IMR-90 (cell line): ENCODE data around the gene NES. TPM values are rescaled to one million over a fixed set of nuclear protein-coding genes. Genes with fewer than 3 reads are reported as not detected.

ENCODE experiments used
- ATAC-seq: fragments of 200-7000 bp; cut with Tn5 transposase; 2 replicates; pipeline ENCODE4 v1.9.1; 2020; ENCODE audit warnings: low read depth, mild to moderate bottlenecking, moderate library complexity
- BruUV-seq: library from RNA; stranded (reverse); fragments of 400-500 nt; replicated peaks from 2 replicates; lab custom pipeline; 2021; lab: Mats Ljungman, UMichigan
- CTCF ChIA-PET: fragments of 300-600 bp; formaldehyde crosslinking; extraction: SDS; loops from one replicate; lab custom pipeline; 2021; ENCODE audit warnings: antibody characterized with exemption; lab: Yijun Ruan, JAX
- POLR2A ChIA-PET: fragments of 300-600 bp; sonication (Branson Sonifier 250); formaldehyde crosslinking; loops from one replicate; lab custom pipeline; 2022; ENCODE audit warnings: antibody characterized with exemption; ENCODE audit not compliant: unreplicated experiment; lab: Charles Lee
- DNase-seq: peaks from one replicate; pipeline ENCODE4 v3.0.0; 2013
- H2AFZ ChIP-seq: replicated peaks from 2 replicates; pipeline ENCODE3; 2013; ENCODE audit warnings: low read length, mild to moderate bottlenecking; ENCODE audit not compliant: poor library complexity
- H2AK5ac ChIP-seq: 2 replicates; pipeline ENCODE4 v1.6.1; 2013; ENCODE audit warnings: low read depth, low read length, inconsistent platforms
- H2AK9ac ChIP-seq: replicated peaks from 2 replicates; pipeline ENCODE3; 2013; ENCODE audit warnings: mild to moderate bottlenecking, low read depth, low read length, moderate library complexity; ENCODE audit not compliant: poor library complexity
- H2BK120ac ChIP-seq: 2 replicates; pipeline ENCODE4 v1.6.1; 2013; ENCODE audit warnings: low read depth, low read length, inconsistent platforms
- H2BK15ac ChIP-seq: 3 replicates; pipeline ENCODE4 v1.6.1; 2013; ENCODE audit warnings: low read depth, low read length, inconsistent platforms
- H2BK20ac ChIP-seq: 2 replicates; pipeline ENCODE4 v1.6.1; 2013; ENCODE audit warnings: low read depth, mild to moderate bottlenecking, inconsistent platforms, low read length, moderate library complexity
- H2BK5ac ChIP-seq: 2 replicates; pipeline ENCODE4 v1.6.1; 2013; ENCODE audit warnings: mild to moderate bottlenecking, low read depth, low read length, inconsistent platforms; ENCODE audit not compliant: poor library complexity, severe bottlenecking
- H3K14ac ChIP-seq: replicated peaks from 2 replicates; pipeline ENCODE4 v1.6.1; 2013; ENCODE audit warnings: low read depth, low read length, inconsistent platforms
- H3K18ac ChIP-seq: 2 replicates; pipeline ENCODE4 v1.6.1; 2013; ENCODE audit warnings: low read depth, low read length, control low read depth
- H3K23ac ChIP-seq: 2 replicates; pipeline ENCODE4 v1.6.1; 2013; ENCODE audit warnings: low read depth, low read length, inconsistent platforms
- H3K27ac ChIP-seq: 2 replicates; pipeline ENCODE4 v1.5.1; 2013; ENCODE audit warnings: mild to moderate bottlenecking, control low read depth, low read length; ENCODE audit not compliant: insufficient read depth
- H3K27me3 ChIP-seq: 2 replicates; pipeline ENCODE4 v1.6.1; 2013; ENCODE audit warnings: low read length; ENCODE audit not compliant: control insufficient read depth, insufficient read depth
- H3K36me3 ChIP-seq: 2 replicates; pipeline ENCODE4 v1.6.1; 2013; ENCODE audit warnings: low read length, mixed read lengths; ENCODE audit not compliant: control insufficient read depth, insufficient read depth
- H3K4ac ChIP-seq: 2 replicates; pipeline ENCODE4 v1.6.1; 2013; ENCODE audit warnings: low read depth, low read length, inconsistent platforms
- H3K4me1 ChIP-seq: 2 replicates; pipeline ENCODE4 v1.6.1; 2013; ENCODE audit warnings: low read length, mixed read lengths; ENCODE audit not compliant: control insufficient read depth, insufficient read depth
- H3K4me2 ChIP-seq: 2 replicates; pipeline ENCODE4 v1.6.1; 2013; ENCODE audit warnings: low read depth, mild to moderate bottlenecking, control low read depth, low read length, moderate library complexity
- H3K4me3 ChIP-seq: 2 replicates; pipeline ENCODE4 v1.5.1; 2013; ENCODE audit warnings: low read depth, mild to moderate bottlenecking, control low read depth, low read length, moderate library complexity; ENCODE audit not compliant: insufficient read depth
- H3K56ac ChIP-seq: 2 replicates; pipeline ENCODE4 v1.6.1; 2013; ENCODE audit warnings: low read length, inconsistent platforms; ENCODE audit not compliant: insufficient read depth; ENCODE audit errors: extremely low read depth
- H3K79me1 ChIP-seq, 2 experiments: 2 replicates each; pipeline ENCODE4 v1.6.1; 2013; ENCODE audit warnings: low read length in 2 of 2, inconsistent platforms in 1 of 2, low read depth in 1 of 2
- H3K9ac ChIP-seq: 2 replicates; pipeline ENCODE4 v1.6.1; 2013; ENCODE audit warnings: low read depth, low read length, control low read depth
- H3K9me1 ChIP-seq: 2 replicates; pipeline ENCODE4 v1.6.1; 2013; ENCODE audit warnings: low read length, inconsistent platforms; ENCODE audit not compliant: insufficient read depth
- H3K9me3 ChIP-seq: 2 replicates; pipeline ENCODE4 v1.6.1; 2013; ENCODE audit warnings: low read length; ENCODE audit not compliant: control insufficient read depth, insufficient read depth
- H4K20me1 ChIP-seq: 2 replicates; pipeline ENCODE4 v1.6.1; 2013; ENCODE audit warnings: low read length, inconsistent platforms; ENCODE audit not compliant: insufficient read depth
- H4K5ac ChIP-seq: 2 replicates; pipeline ENCODE4 v1.6.1; 2013; ENCODE audit warnings: mild to moderate bottlenecking, low read depth, low read length, control low read depth
- H4K8ac ChIP-seq, 2 experiments: 2 replicates each; pipeline ENCODE4 v1.6.1; 2013; ENCODE audit warnings: low read depth in 2 of 2, low read length in 2 of 2, control low read depth in 1 of 2, inconsistent platforms in 1 of 2
- H4K91ac ChIP-seq: 2 replicates; pipeline ENCODE4 v1.6.1; 2013; ENCODE audit warnings: low read depth, low read length, inconsistent platforms; ENCODE audit not compliant: insufficient read depth
- CHD1 ChIP-seq: IDR thresholded peaks from 2 replicates; pipeline ENCODE4 v1.6.1; 2012; ENCODE audit warnings: low read depth, low read length, improper control_type of control experiment
- MAFK ChIP-seq: IDR thresholded peaks from 2 replicates; pipeline ENCODE4 v1.6.1; 2012; ENCODE audit warnings: low read depth, low read length, improper control_type of control experiment
- RFX5 ChIP-seq: IDR thresholded peaks from 2 replicates; pipeline ENCODE4 v1.8.0; 2012; ENCODE audit warnings: low read depth, mild to moderate bottlenecking, low read length, moderate library complexity
- SMC3 ChIP-seq: fragments of 150-350 bp; IDR thresholded peaks from 2 replicates; pipeline ENCODE4 v1.6.1; 2016; ENCODE audit warnings: low read depth, mild to moderate bottlenecking, antibody characterized with exemption, low read length, moderate library complexity
- WGBS, 2 experiments: methylation state at CpG; one replicate each; pipeline versions ENCODE4 v1.1.5 to v1.1.7; 2013; ENCODE audit warnings: missing lambda C conversion rate in 2 of 2; ENCODE audit not compliant: insufficient read length in 1 of 2; ENCODE audit errors: extremely low coverage in 2 of 2; 5-methylcytosine and 5-hydroxymethylcytosine counted together
- dilution Hi-C: fragments of 300-500 bp; cut with HindIII; formaldehyde crosslinking; loops from one replicate; pipeline ENCODE4 v1.14.3; 2018; ENCODE audit warnings: low sequenced_read_pairs; ENCODE audit not compliant: unreplicated experiment
- in situ Hi-C: fragments of 300-500 bp; cut with MboI; formaldehyde crosslinking; loops from 3 replicates; pipeline ENCODE4 v1.14.3; 2019; ENCODE audit warnings: low sequenced_read_pairs, inconsistent platforms, mixed read lengths
- intact Hi-C: fragments of 100-400 bp; cut with micrococcal nuclease; formaldehyde crosslinking; loops from 2 replicates; pipeline ENCODE4 v1.10.0; 2022
- polyA plus RNA-seq, 3 experiments: library from polyadenylated mRNA; depleted of rRNA; stranded (reverse); fragments of >200 nt; gene quantifications; 2 replicates each; pipeline ENCODE4 v1.2.3, GENCODE V29; 2012; ENCODE audit warnings: low replicate concordance in 1 of 3
- total RNA-seq: library from RNA; depleted of rRNA; stranded (reverse); fragments of >200 nt; gene quantifications from 2 replicates; pipeline ENCODE4 v1.2.3, GENCODE V29; 2012

NES gene
- total and polyA plus RNA-seq, 2 of the 4 experiments (the other 2 are of a cell fraction), result 25.3 to 40.1 TPM

GRCh38 chr1:156644640-156645039 lies 32.6 kb downstream of the NES start:
- POLR2A ChIA-PET, result no interaction called here
- H2AFZ ChIP-seq, result no peak overlapping the region
- no TSS peak for BruUV-seq
- H2BK5ac ChIP-seq, result no peak overlapping the region
- no peak for DNase-seq
- no peak for ATAC-seq
- no peak overlapping the region for H2BK20ac ChIP-seq
- H3K27me3 ChIP-seq, result peaks cover 96% of the 10 kb centered on the region
- 0 out of 2 replicates have a peak, but pooled peaks cover 1% of the 10 kb centered on the region for H3K9me3 ChIP-seq
- no peak overlapping the region for H3K56ac ChIP-seq
- H4K8ac ChIP-seq, result no peak overlapping the region
- no peaks in the 10 kb centered on the region for H3K79me1 ChIP-seq
- no CpG with 5 or more reads among the region's 1 CpG for WGBS, 2 experiments
- no peak overlapping the region for H3K14ac ChIP-seq
- H3K18ac ChIP-seq, result no peak overlapping the region
- H3K4ac ChIP-seq, result no peak overlapping the region
- no peaks in the 10 kb centered on the region for H3K36me3 ChIP-seq
- no peak overlapping the region for H3K4me3 ChIP-seq
- H3K4me2 ChIP-seq, result no peak overlapping the region
- no peak overlapping the region for H2BK120ac ChIP-seq
- in situ Hi-C loops (no loop called here), dilution Hi-C loops (no loop called here), intact Hi-C loops (no loop called here)
- H4K20me1 ChIP-seq, result peaks cover 18% of the 10 kb centered on the region; the same call in 1 of the 2 replicates
- no peak overlapping the region for H3K23ac ChIP-seq
- H2AK9ac ChIP-seq, result no peak overlapping the region
- CTCF ChIA-PET, result no interaction called here
- no peaks in the 10 kb centered on the region for H3K9me1 ChIP-seq
- no peak overlapping the region for H4K5ac ChIP-seq
- H3K4me1 ChIP-seq, result no peaks in the 10 kb centered on the region; the same call in 1 of the 2 replicates
- no peak overlapping the region for H4K91ac ChIP-seq
- H3K9ac ChIP-seq, result no peak overlapping the region
- H3K27ac ChIP-seq, result no peak overlapping the region
- no peak overlapping the region for H2AK5ac ChIP-seq
- no peak overlapping the region for H2BK15ac ChIP-seq
- TF ChIP-seq SMC3, result no peak
- TF ChIP-seq MAFK, result no peak
- no peak for TF ChIP-seq CHD1
- no peak for TF ChIP-seq RFX5
